Femur (tissue), 1 donor: Measurements from ENCODE around the gene DLGAP3.

ENCODE experiments used
- DNase-seq: peaks from one replicate; pipeline ENCODE4 v3.0.0-alpha.2; 2017

DLGAP3 gene

GRCh38 chr1:34865981-34866761, 63.3 kb downstream of the DLGAP3 start:
- DNase-seq = peak; percentile 85

GRCh38 chr1:34865573-34865972, 63.9 kb downstream of the DLGAP3 start:
- DNase-seq = no peak

- DNase-seq = no peak
These were observed 64.7 kb downstream of the DLGAP3 start for GRCh38 chr1:34864759-34865158.

- DNase-seq = no peak
These were observed 65.9 kb downstream of the DLGAP3 start for GRCh38 chr1:34863501-34863900.

DNA sequence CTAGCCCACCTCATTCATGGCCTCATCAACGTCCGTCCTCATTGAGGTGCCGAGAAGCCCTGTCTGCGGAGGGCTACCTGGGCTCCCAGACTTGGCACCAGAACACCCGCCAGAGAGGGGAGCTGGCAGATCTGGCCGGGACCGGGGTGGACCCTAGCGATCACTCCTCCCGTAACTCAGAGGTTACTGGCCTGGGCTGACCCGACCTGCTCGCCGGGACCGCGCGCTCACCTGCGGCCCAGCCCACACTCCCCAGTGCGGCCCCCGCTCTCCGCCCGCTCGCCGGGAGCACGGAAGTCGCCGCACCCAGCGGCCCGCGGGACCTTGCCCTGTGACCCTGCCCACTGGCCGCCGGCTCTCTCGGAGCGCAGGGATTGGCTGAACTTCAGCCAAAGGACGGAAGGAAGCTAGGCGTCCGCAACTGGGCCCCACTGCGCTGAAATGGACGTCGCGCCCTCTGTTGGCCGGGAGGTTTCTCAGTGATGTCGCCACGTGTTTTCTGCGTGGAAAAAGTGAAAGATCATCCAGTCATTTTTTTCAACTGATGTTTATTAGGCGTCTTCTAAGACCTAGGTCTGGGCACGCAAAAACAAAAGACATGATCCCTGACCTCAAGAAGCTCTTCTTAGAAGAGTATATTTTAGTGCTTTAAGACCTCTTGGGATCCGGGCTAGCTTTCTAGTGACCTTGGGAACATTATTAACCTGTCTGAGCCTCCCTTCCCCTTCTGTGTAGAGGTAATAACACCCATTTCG, 69.8 kb downstream of the DLGAP3 start, which contains the start of gene SMIM12:
Gene SMIM12, minus strand, starts transcription at position 304 of the 755 bp plus-strand sequence. CDS start 3,772 bp downstream, outside the sequence.
- peak; percentile 96 for DNase-seq

DNA sequence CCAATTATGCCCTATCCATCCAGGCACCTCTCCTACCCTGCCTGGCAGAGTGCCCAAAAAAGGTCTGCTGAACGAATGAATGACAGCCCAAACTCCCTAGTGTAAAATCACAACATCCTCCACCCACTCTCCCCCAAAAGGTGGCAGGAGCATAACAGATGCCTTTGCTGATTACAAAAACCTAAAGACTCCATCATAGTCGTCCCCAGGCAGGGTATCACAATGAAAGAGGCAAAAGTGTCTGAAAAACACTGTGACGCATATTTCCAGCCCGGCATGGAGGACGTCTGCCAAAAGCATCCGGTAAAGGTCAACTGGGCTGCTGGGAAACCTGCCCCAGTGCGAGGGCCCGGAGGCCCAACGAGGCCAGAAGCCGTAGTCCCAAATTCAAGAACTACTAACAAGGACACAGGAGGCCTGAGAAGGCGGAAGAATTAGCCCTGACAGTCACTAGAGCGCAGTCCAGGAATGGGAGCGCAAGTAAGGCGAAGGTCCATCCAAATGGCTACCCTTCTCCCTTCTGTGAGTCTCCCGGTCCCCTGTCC, 70.5 kb downstream of the DLGAP3 start:
- DNase-seq = peak; percentile 36

DNA sequence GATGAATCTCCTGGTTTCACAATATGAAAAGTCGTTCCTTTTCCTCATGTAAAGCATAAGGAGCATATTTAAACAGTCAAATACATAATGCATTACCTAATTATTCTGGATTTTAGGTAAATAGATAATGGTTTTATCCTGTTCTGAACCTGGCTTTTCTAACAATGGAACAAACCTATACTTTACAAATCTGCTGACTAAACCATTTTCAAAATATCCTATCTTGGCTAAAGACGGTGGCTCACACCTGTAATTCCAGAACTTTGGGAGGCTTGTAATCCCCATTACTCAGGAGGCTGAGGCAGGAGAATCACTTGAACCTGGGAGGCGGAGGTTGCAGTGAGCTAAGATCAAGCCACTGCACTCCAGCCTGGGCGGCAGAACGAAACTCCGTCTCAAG, 72.8 kb downstream of the DLGAP3 start:
- DNase-seq = no peak

- peak; percentile 88 for DNase-seq
These were observed 76.7 kb downstream of the DLGAP3 start for GRCh38 chr1:34852677-34853217.

DNA sequence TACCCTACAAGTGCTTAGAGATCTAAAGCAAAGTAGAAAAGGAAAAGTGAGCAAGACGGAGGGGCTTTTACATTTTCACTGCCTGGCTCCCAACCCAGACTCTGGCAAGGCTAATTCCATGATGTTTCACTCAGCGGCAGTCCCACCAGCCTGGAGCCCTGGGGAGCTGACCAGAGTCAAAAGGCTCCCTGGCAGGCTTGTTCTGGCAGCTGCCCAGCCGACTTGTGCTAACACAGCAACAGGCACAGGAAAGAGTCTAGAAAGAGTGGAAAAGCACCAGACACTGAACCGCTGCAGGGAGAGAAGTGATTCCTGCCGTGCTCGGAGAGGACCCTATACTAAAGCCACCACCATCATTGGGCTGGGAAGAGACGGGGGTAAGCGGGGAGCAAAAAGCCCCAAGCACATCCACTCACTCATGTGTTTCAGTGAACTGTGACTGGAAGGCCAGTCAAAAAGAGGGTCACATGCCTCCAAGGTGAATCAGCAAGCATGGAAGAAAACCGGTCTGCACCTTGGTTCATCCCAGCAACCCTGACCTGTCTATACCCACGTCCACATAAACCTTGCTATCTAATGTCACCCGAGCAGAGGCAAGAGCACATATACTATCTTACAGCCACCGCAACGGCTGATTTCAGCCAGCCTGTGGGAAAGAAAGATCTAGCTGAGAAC, 77.9 kb downstream of the DLGAP3 start:
- DNase-seq = no peak

GRCh38 chr1:34850382-34850781, 79.1 kb downstream of the DLGAP3 start:
- DNase-seq = no peak

DNA sequence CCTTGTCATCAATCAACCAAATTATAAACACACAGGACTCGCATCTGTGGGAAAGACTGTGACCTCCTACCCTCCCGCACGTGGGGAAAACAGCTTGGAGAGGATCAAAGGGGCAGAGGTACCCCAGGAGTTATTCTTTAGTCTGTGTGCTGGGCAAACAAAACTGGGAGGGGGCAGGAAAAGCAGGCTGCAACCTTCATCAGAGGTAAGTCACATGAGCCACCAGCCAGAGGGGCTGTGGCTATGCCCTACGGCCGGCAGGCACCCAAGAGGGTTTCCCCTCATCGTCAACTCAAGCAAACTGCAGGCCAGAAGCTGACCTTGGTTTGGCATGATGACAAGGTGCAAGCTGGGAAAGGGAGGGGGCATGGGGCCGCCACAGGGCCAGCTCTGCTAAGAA, 82.4 kb downstream of the DLGAP3 start:
- no peak for DNase-seq

DNA sequence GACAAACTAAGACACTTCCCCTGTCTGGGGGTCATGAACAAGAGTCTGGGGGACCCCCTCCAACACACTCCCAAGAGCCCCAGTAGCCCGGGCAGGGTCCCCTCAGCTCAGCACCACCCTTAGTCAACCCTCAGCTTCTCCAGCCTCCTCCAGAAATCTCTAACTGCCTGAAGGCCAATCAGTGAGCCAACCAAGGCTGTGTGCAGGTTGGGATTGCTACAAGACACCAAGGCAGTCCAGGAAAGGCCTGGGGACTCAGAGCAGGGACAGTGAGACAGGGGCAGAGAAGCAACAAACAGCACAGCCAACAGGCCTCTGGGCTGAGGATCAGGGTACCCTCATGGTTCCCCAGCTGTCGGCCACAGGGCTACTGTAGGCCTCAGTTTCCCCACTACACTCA, 83.2 kb downstream of the DLGAP3 start:
- no peak for DNase-seq

DNA sequence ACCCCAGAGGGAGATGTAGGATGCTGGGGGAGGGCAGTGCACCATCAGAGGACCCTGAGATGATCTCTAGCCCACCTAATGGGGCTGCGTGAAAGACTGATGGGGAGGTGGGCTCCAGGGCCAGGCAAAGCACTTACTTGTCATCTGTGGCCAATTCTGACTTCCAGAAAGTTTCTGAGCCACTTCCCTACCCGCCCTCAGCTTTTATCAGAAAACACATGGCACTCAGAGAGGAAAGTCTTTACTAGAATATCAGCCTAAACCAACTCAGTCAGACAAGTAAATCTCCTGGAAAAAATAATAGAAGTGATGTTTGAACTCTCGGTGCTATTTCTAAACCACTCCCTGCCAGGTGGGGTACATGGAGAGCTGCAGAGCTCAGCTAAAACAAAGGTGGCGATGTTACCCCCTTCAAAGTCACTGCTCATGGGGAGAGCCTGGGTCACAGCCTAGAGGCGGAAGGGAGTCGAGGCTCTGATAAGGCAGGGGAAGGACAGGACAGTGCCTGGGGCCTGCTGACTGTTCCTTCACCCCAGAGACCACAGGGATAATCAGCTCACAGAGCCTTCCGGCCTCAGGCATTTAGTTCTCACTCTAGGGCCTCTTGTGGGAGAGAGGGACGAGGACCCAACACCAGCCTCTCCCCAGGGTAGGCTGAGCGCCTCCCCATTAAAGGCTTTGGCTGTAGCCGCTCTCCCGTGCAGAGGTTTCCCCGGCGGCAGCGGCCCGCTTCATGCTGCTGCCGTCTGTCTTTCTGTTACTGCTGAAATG, 84.1 kb downstream of the DLGAP3 start:
- no peak for DNase-seq

DNA sequence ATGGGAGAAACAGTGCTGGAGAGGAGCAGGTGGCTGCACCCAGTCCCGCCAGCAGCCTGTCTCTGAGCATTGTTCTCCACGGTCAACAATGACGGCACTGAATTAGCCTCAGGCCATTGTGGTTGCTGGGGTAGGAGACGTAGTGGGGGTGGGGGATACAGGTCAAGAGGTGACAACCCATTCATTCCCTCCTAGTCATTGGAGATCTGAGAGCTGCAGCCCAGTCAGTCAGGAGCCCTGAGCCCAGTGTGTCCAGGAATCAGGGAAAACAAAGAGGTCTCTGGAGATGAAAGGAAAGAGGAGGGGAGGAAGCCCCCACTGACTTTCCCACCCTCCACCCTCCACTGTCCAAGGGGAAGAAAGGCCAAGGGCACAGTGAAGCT, 85.2 kb downstream of the DLGAP3 start:
- no peak for DNase-seq

DNA sequence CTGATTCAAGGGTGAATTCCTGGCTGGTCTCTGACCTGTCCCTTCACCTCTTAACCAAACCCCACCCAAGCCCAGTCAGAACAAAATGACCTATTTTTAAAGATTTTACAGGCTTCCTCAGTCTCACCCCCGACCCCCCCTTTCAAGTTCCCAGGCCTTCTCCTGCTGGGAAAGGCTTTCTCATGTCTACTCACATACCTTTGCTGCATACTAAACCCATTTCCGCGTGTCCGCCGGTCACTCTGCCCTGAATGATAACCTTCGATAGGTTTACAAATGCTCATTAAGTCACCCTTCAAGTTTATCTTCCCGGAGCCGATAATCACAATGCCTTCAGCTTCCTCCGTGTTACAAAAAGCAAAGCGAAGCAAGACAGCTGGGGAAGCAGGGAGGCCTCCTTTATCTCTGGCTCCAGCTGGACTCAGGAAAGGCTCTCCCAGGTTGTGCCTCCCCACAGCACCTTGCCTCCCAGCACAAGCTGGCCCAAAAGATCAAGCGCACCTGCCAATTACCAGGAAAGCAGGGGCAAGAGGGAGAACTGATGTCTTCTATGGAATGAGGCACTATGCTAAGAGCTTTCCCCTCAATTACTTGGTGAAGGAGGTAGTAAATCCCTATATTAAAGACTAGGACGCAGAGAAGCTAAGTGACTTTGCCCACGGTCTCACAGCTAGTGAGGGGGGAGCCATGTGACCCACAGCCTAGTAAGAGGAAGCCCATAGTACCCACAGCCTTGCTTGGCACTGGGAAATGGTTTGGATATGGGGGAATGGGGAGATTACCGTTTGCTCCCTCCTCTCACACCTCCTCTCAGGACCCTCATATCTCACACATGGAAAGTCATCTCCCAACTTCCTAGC, 85.8 kb downstream of the DLGAP3 start:
- peak; percentile 6 for DNase-seq

DNA sequence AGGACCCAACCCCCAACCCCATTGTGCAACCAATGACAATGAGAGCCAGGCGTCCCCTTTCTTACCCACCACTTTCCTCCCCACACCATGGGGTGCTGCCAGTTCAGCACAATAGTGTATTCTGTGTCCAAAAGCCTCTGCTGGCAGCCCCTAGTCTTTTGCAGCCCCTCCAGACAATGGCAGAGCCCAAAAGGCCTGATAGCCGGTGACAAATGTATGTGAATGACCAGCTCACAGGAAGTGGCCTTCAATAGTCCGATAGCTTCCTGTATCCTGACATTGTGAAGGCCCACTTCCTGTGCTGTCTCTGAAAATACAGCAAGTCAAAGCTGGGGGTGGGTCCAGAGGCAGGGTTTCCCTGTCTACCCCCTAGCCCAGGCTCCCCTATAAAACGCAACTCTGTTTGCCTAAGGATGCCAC, 86.5 kb downstream of the DLGAP3 start:
- DNase-seq = no peak

DNA sequence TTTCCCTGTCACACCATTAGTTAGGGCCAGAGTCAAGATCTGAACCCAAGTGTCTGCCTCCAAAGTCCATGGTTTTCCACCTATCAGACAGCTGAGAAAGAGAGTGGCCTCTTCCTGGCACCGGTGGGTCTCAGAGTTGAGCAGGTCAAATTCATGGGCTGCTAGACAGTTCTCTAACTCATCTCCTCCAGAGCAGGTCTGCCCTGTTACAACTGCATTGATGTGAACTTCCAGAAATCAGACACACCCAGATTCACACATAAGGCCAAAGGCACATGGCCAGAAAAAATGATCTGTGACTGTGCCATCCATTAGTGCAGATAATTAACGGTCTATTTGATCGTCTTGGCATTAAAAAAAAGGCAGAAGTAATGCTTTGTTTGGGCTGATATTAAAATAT, 87.4 kb downstream of the DLGAP3 start:
- no peak for DNase-seq

- DNase-seq = no peak
These were observed 89.0 kb downstream of the DLGAP3 start for GRCh38 chr1:34840426-34840825.

- no peak for DNase-seq
These were observed 89.7 kb downstream of the DLGAP3 start for GRCh38 chr1:34839526-34840305.

- no peak for DNase-seq
These were observed 95.7 kb downstream of the DLGAP3 start for GRCh38 chr1:34833711-34834110.
